T-helper 1 cell treated with Interleukin-12 subunit alpha and Interleukin-12 subunit beta and Interleukin-4 antibody, amounts not matched to agents 30 ng/mL and 1 ng/mL, for 36 hours (primary cell): Measurements from ENCODE around the gene MCHR1. TPM values are rescaled to one million over a fixed set of nuclear protein-coding genes. Genes with fewer than 3 reads are reported as not detected.

Experiments used
- intact Hi-C: fragments of 100-400 bp; cut with micrococcal nuclease; formaldehyde crosslinking; loops from one replicate; pipeline ENCODE4 v1.15.1; 2024
- total RNA-seq: library from RNA; stranded (reverse); gene quantifications from 2 replicates; pipeline ENCODE4 v1.2.3, GENCODE V29; 2022

MCHR1 gene, protein sequence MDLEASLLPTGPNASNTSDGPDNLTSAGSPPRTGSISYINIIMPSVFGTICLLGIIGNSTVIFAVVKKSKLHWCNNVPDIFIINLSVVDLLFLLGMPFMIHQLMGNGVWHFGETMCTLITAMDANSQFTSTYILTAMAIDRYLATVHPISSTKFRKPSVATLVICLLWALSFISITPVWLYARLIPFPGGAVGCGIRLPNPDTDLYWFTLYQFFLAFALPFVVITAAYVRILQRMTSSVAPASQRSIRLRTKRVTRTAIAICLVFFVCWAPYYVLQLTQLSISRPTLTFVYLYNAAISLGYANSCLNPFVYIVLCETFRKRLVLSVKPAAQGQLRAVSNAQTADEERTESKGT
- not detected in 2 replicates for total RNA-seq

DNA sequence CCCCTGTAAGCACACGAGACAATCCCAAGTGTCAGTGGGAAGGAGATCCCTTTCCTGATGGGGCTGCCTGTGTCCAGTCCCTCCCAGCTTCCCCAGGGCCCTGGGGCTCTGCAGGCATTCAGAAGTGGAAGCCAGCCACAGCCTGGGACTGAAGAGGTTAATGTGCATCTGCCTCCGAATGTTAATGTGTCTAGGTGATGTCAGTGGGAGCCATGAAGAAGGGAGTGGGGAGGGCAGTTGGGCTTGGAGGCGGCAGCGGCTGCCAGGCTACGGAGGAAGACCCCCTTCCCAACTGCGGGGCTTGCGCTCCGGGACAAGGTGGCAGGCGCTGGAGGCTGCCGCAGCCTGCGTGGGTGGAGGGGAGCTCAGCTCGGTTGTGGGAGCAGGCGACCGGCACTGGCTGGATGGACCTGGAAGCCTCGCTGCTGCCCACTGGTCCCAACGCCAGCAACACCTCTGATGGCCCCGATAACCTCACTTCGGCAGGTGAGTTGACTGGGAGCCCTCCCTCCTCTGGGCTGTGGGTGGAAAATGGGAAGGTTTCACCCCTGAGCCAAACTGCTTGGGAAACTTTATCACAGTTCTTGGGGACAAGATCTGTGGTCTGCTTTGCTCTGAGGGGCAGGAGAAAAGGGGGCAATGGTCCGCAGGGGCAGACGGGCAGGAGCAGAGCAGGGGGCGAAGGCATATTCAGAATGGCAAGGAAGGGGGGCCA, at the start of gene MCHR1:
MCHR1 (plus strand) TSS at position 236 of the 715 bp plus-strand sequence; CDS start at position 405, 169 bp downstream.
- intact Hi-C loops = no loop called here

DNA sequence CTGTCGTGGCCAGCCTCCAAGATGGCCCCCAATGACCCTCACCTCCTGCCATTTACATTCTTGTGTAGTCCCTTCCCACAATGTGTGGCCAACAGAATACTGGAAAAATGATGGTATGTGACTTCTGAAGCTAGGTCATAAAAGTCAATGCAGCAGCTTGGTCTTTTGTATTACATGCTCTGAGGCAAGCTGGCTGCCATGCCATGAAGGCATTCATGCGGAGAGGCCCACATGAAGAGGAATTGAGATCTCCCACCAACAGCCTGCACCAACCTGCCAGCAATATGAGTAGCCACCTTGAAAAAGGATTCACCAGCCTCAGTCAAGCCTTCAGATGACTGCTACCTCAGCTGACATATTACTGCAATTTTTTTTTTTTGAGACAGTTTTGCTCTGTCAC, 47.4 kb upstream of the MCHR1 start:
- intact Hi-C loops = loop anchor here (10.0 kb wide), 1 partner anchor 1097 kb away; the partner anchor contains the start of gene RPS19BP1

DNA sequence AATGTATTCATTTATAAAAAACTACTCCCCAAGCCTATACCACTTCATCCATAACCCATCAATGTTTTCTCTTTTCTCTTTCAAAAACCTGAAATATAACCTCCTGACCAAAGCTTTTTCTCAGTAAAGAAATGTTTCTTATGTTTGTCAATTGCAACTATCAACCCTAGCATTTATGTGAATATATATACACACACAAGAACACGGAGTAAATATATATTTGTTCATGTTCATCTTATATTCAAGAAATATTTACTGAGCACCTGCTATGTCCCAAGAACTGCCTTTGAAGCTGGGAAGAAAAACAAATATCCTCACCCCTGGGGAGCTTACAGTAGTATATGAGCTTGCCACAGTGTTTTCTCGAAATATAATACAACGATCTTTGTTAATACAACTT, 46.2 kb upstream of the MCHR1 start:
- intact Hi-C loops = loop anchor here (10.0 kb wide), 1 partner anchor 1098 kb away; the partner anchor contains the start of gene RPS19BP1

DNA sequence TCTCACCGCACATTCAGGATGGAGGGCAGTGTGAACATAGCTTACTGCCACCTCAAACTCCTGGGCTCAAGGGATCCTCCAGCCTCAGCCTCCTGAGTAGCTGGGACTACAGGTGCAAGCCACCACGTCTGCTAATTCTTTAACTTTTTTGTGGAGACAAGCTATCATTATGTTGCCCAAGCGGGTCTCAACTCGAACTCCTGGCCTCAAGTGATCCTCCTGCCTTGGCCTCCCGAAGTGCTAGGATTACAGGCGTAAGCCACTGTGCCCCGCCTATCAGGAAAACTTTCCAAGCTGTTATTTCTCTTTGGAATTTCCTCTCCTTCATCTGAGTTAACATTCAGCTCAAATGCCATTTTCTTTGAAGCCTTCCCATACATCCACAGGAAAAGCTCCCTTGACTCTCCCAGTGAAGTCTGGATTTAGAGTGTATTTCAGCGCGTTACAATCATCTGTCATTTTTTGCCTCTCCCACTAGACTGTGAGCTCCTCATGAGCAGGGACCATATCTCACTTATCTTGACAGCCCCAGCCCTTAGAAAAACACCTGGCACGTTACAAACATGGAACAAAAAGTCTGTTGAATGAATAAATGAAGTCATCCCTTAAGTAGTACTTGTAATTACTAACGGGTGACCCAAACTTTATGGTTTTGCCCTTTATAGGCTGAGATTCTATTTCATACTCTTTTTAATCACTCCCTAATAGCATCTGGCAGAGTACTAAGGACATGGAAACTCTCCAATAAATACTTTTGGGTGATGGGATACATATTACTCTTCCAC, 45.0 kb upstream of the MCHR1 start:
- intact Hi-C loops = loop anchor here (10.0 kb wide), 1 partner anchor 1100 kb away; the partner anchor contains the start of gene RPS19BP1

DNA sequence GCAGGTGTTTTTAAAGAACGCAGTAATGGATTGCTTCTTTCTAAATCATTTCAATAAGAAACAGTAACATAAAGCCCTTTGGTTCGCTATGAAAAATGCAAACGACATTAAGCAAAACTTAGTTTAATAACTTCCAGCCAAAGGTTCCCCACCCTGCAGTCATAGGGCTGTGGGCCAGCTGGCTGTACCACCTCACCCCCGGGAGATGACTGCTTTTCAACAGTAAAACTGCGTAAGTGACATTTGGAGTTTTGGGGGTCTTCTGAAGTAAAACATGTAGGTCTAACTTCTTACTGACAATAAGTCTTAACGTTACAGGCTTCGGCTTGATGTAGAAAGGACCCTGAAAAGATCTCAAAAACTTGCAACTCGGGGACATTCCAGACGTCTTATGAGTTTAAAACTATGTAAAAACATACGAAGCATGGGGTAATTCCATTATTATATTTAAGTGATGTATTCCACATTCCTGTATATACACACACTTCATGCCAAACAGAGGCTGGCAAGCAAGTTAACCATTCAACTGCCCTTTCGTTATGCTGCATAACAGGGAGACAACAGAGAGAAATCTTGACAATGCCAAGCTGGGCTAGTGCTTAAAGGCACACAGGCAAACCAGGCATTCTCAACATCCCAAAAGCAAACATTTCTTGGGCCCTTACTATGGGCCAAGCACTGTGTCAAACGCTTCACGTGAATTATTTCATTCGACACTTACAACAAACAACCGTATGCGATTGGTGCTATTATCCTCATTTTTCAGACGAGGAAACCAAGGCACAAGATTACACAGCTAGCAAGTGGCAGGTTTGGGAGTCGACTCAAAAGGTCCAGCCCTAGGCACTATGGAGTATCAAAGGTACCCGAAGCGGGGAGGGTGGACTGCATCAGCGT, 44.0 kb upstream of the MCHR1 start:
- intact Hi-C loops = loop anchor here (1.0 to 10.0 kb wide), 3 partner anchors 265 to 1100 kb away; partner anchors contain the start of genes RPS19BP1, SGSM3 and TEF

DNA sequence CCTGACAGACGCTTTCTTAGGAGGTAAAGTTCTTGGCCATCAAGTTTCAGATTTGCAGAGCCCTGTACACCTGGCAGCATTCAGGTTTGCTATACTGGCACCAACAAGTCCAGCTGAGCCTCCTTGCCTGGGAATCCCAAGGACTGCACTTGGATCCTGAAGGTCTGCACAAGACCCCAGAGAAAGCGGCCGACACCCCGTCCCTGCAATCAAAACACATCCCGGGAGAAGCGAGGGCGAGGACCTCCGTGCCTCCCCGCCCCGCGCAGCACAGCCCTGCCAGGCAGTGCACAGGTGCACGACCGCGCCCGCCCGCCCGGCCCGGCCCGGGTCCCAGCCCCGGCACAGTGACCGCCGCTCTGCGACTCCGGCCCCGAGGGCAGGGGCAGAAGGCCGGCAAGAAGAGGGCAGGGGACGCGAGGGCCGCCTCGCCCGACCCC, 43.3 kb upstream of the MCHR1 start:
- intact Hi-C loops = loop anchor here (1.0 to 10.0 kb wide), 15 partner anchors 33 to 1101 kb away; partner anchors contain the start of genes DESI1, L3MBTL2, RBX1 and RPS19BP1

DNA sequence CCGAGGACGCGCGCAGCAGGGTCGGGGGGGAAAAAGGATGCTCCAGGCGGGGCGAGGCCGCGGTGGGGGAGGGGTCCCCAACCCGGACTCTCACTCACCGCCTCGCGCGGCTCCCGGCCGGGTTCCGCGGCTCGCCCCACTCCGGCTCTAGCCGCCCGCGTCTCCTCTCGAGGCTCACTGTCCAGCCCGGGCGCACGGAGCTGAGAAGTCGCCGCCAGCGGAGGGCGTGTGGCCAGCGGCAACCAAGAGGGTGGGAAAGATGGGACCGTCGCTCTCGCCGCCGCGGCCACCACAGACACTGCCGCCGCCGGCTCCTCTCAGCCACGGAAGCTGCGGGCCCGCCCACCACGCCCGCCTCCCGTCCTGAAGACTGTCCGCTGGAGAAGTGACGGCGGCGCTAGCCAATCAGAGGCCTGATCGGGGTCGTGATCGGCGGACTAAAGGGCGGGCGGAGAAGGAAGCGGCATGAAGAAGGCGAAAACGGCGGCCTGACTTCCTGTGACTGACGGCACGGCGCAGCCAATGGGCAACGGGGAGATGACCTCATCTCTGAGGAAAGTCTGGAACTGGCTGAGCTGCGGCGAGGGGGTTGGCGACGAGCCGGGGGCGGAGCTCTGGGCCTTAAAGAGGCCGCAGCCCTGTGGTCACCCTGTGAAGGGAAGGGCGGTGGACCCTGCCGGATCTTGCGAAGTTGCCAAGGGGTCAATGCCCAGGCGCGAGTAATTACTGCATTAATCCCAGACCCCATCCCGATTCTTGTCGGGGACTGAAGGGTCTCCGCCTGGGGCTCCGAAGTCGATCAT, 42.7 kb upstream of the MCHR1 start, which contains the start of gene MRTFA:
MRTFA (minus strand) TSS at position 340 of the 803 bp plus-strand sequence.
- intact Hi-C loops = loop anchor here (1.0 to 10.0 kb wide), 19 partner anchors 10 to 1102 kb away; partner anchors contain the start of genes DESI1, L3MBTL2, RBX1 and RPS19BP1

DNA sequence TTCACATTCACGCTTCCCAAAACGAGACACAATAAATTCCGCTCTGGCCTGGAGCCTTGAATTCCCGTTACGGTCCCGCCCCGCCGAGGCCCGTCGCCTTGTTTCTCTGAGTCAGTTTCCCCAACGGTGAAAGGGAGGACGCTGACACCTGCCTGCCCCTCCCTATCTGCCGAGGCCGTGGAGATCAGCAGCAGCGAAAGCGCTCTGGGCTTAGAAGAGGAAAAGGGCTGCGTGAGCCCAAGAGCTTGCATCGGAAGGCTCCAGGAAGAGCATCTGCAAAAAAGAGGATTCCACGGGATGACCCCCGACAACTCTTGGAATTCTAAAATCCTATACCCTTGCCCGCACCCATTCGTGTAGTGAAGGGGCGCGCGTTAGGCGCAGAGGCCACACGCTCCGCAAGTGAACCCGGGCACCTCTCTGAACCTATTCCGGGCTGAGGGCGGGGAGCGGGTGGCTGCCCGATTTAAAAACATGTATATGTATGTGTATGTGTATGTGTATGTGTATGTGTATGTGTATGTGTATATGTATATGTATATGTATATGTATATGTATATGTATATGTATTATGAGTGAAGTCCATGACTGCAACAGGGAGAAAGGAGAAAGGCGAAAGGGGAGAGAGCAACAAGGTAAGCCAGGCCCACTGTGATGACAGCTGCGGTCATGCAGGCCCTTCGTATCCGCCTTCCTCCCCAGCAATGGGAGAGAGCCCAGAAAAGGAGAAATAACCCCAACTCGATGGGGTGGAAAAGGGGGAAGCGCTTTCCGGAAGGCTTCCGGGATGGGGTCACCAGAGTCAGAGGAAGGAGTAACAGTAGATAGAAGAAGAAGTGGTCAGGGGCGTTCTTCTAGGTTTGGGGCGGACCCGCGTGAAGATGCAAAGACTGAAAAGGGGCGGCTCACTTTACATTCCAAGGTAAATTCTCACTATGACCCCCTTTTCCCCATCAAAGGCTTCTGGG, 41.8 kb upstream of the MCHR1 start:
- intact Hi-C loops = loop anchor here (1.0 to 10.0 kb wide), 10 partner anchors 9 to 1103 kb away; partner anchors contain the start of genes RPS19BP1 and TEF

DNA sequence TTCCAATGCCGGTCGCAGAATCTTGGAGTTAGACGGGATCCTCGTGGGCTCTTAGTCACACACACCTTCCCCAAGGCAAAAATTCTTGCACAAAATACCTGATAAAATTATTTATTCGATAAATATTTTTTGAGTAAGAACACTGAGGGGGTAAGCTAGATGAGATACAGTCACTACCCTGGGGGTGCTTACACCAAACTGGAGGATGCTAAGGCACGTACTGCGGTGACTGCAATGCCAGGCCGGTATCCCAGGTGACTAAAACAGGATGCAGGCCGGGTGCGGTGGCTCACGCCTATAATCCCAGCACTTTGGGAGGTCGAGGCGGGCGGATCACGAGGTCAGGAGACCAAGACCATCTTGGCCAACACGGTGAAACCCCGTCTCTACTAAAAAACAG, 41.0 kb upstream of the MCHR1 start:
- intact Hi-C loops = loop anchor here (5.0 to 10.0 kb wide), 2 partner anchors 744 to 1103 kb away; partner anchors contain the start of genes RPS19BP1 and TEF

DNA sequence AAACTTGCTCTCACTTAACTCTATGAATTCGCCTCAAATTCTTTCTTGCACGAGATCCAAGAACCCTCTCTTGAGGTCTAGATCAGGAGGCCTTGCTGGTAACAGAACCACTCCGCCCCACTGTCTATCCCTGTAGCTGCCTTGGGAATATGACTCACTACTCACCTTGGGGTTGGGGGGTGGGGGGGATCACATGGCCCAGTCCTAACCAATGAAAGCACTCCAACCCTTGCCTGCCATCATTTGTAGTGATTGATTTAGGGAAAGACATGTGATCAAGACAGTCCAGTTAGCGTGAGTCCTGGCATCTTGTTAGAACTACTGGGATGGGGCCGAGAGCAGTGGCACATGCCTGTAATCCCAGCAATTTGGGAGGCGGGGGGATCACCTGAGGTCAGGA, 38.0 kb upstream of the MCHR1 start:
- intact Hi-C loops = no loop called here

DNA sequence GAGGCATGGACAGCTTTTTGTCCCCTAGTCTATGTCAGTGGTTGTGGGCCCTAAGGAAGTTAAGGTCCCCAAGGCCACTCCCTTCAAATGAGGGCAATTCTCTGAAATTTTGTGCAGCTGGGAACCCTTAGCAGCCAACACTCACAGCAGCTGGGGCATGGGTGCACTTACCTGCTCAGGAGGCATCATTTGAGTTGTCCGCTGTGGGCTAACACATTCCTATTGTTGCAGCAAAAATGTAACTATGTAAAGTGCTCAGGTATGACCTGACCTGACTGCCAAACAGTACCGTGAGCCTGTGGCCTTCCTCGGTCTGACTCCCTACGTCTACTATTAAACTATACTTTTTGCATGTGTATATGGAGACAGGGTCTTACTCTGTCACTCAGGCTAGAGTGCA, 37.0 kb upstream of the MCHR1 start:
- intact Hi-C loops = no loop called here

DNA sequence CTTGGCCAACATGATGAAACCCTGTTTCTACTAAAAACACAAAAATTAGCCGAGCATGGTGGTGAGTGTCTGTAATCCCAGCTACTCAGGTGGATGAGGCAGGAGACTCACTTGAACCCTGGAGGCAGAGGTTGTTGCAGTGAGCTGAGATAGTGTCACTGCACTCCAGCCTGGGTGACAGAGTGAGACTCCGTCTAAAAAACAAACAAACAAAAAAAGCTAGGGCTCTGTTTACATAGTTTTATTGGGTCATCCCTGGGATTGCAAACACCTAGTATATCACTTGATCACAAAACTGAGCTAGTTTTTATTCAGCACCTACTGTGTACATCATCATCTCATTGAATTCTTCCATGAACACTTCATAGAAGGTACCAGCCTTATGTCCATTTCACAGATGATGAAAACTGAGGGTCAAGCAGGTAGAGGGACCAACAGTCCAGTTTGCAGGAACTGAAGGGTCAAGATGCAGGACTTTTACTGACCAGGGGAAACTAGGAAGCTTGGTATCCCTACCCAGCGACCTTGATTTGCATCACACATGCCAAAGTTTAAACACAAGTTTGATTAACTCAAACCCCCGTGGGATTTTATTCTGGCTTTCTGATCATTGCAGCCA, 33.6 kb upstream of the MCHR1 start:
- intact Hi-C loops = loop anchor here (1.0 to 2.0 kb wide), 9 partner anchors 8 to 254 kb away; no protein-coding TSS in a partner anchor

DNA sequence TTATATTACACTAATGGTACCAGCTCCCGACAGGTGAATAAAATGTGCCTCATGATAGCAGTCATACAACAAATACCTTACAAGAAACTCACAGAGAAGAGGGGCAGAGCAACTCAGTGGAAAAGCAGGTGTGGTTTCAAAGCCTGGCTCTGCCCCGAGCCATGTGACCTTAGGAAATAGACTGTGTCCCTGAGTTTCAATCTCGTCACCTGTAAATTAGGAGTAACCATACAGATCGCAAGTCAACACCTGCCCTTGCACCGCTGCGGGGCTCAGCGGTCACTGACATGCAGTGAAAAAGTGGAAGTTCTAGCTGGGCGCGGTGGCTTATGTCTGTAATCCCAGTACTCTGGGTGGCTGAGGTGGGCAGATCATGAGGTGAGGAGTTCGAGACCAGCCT, 30.9 kb upstream of the MCHR1 start:
- intact Hi-C loops = no loop called here

DNA sequence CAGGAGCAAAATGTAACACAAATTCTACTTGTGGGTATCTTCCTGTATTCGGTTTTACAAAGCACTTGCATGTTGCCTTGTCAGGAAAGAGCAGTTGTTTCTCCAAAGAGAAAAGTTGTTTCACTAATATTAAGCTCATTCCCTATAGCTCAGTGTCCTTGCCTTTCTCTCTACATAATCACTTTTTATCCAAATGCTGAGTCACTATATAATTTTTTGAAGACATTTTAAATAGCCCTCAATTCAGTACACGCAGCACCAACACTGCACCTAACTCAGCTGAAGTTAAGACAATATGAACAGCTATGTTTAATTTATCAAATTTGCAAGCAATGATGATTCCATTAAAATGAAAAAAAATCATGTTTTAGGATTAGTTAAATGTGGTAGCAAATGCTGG, 28.2 kb upstream of the MCHR1 start:
- intact Hi-C loops = loop anchor here (1.0 kb wide), 1 partner anchor 14 kb away; no protein-coding TSS in a partner anchor

DNA sequence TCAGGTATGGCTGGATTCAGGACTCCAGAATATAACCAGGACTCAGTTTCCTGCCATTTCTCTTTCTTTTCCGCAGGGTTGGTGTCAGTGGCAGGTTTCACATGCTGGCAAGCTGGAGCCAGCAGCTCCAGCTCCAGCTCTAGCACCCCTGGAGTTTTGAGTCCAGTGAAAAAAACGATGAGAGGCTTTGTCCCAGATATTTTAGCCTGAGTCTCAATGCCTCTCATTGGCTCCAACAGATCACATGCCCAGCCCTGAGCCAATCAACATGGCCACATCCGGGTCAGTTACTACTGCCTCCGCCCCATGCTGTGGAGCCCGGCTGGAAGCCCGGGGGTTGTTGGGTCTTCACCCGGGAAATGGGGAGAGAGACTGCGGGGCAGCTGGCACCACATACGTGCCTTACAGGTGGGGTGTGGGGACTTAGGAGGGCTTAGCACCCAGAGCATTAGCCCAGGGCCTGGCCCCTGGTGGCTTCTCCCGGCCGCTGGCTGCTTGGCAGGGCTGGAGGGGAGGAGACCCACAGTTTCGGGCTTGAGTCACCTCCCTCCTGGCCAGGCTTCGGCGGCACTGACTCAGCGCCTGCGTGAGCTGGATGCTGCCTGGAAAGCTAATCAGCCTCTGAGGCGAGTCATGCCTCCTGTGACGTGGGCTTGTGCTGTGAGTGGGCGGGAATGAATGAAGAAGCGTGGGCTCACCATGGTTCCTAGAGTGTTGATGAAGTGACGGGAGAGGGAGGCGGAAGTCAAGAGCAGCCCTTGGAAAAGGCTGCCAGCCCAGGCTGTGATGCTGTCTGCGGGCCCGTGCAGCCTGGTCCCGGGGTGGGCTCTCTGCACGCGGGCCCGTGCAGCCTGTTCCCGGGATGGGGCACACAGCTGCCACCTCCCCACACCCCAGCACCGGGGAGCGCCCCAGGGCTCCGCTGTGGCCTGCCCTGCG, 27.5 kb upstream of the MCHR1 start:
- intact Hi-C loops = loop anchor here (1.0 kb wide), 2 partner anchors 15 to 31 kb away; no protein-coding TSS in a partner anchor

DNA sequence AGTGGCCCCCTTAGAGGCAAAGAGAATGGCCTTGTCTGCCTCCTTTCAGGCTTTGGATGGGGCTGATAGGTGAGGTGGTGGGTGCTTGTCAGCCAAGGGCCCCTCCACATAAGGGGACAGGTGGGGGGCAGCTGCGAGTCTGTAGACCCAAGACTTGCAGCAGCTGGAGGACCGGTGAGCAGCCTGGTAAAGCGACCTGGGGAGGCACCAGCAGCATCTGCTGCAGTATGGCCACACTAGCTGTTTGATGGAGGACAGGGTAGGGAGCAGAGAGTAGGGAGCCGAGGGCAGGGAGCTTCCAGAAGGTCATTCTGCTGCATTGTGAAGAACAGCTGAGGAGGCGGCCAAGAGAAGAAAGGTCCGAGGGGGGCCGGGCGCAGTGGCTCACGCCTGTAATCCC, 25.9 kb upstream of the MCHR1 start:
- intact Hi-C loops = no loop called here
